DND-41 (cell line): ENCODE data around the gene KPNA1.

Source experiments
- ATAC-seq: fragments of 200-7000 bp; cut with Tn5 transposase; 3 replicates; pipeline ENCODE4 v1.9.1; 2021; ENCODE audit warnings: low read depth; ENCODE audit not compliant: insufficient read depth
- DNase-seq: peaks from one replicate; pipeline ENCODE4 v3.0.0-alpha.2; 2020
- H2AFZ ChIP-seq: 2 replicates; pipeline ENCODE4 v1.6.0; 2012; ENCODE audit warnings: low read depth, low read length
- H3K27ac ChIP-seq: 2 replicates; pipeline ENCODE4 v1.5.1; 2012; ENCODE audit warnings: low read length, inconsistent platforms
- H3K27me3 ChIP-seq: fragments of 200-600 bp; sonication (generic); 2 replicates; pipeline ENCODE4 v1.6.0; 2012; ENCODE audit warnings: low read length, mild to moderate bottlenecking, inconsistent platforms; ENCODE audit not compliant: insufficient read depth, poor library complexity
- H3K36me3 ChIP-seq: 2 replicates; pipeline ENCODE4 v1.5.1; 2012; ENCODE audit warnings: low read length, inconsistent platforms; ENCODE audit not compliant: insufficient read depth
- H3K4me1 ChIP-seq: 2 replicates; pipeline ENCODE4 v1.5.1; 2012; ENCODE audit warnings: mild to moderate bottlenecking, low read length; ENCODE audit not compliant: insufficient read depth
- H3K4me2 ChIP-seq: 2 replicates; pipeline ENCODE4 v1.6.0; 2012; ENCODE audit warnings: mild to moderate bottlenecking, moderate library complexity, low read length, inconsistent platforms; ENCODE audit not compliant: insufficient read depth
- H3K4me3 ChIP-seq, 2 experiments: fragments of 200-600 bp in 1 of 2; shearing (Covaris generic) in 1 of 2; 2 replicates each; pipeline ENCODE4 v1.5.1; 2012 to 2016; ENCODE audit warnings: inconsistent platforms in 2 of 2, low read length in 2 of 2, mild to moderate bottlenecking in 2 of 2, low read depth in 1 of 2, moderate library complexity in 1 of 2
- H3K79me2 ChIP-seq: 2 replicates; pipeline ENCODE4 v1.6.0; 2012; ENCODE audit warnings: low read length, inconsistent platforms; ENCODE audit not compliant: insufficient read depth
- H3K9ac ChIP-seq: 2 replicates; pipeline ENCODE4 v1.6.0; 2012; ENCODE audit warnings: low read depth, mild to moderate bottlenecking, inconsistent platforms, low read length, moderate library complexity
- H3K9me3 ChIP-seq: 2 replicates; pipeline ENCODE4 v1.5.1; 2012; ENCODE audit warnings: low read length, moderate library complexity, mild to moderate bottlenecking, inconsistent platforms; ENCODE audit not compliant: insufficient read depth, severe bottlenecking
- H4K20me1 ChIP-seq: 2 replicates; pipeline ENCODE4 v1.6.0; 2012; ENCODE audit warnings: low read length; ENCODE audit not compliant: insufficient read depth
- EZH2 ChIP-seq: IDR thresholded peaks from 3 replicates; pipeline ENCODE4 v1.6.1; 2012; ENCODE audit warnings: borderline replicate concordance, low read depth, mild to moderate bottlenecking, moderate library complexity, low read length, inconsistent platforms; ENCODE audit not compliant: severe bottlenecking
- TF ChIP-seq, protein P1 (sequence below): IDR thresholded peaks from 2 replicates; pipeline ENCODE4 v1.5.1; 2012; ENCODE audit warnings: borderline replicate concordance, low read length, moderate library complexity, mild to moderate bottlenecking; ENCODE audit not compliant: poor library complexity, severe bottlenecking; ENCODE audit errors: extremely low read depth

The KPNA1 gene

GRCh38 chr3:122415762-122416654, 98.7 kb downstream of the KPNA1 start, which contains the start of gene WDR5B:
TSS of gene WDR5B (minus strand) at chr3:122416062. CDS start at chr3:122415528, 534 bp downstream.
- H3K9ac ChIP-seq = peak within 1 kb of the TSS; percentile 66
- TF ChIP-seq, protein P1, sequence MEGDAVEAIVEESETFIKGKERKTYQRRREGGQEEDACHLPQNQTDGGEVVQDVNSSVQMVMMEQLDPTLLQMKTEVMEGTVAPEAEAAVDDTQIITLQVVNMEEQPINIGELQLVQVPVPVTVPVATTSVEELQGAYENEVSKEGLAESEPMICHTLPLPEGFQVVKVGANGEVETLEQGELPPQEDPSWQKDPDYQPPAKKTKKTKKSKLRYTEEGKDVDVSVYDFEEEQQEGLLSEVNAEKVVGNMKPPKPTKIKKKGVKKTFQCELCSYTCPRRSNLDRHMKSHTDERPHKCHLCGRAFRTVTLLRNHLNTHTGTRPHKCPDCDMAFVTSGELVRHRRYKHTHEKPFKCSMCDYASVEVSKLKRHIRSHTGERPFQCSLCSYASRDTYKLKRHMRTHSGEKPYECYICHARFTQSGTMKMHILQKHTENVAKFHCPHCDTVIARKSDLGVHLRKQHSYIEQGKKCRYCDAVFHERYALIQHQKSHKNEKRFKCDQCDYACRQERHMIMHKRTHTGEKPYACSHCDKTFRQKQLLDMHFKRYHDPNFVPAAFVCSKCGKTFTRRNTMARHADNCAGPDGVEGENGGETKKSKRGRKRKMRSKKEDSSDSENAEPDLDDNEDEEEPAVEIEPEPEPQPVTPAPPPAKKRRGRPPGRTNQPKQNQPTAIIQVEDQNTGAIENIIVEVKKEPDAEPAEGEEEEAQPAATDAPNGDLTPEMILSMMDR = peak; percentile 25
- TF ChIP-seq EZH2 = no peak
- peak within 1 kb of the TSS; percentile 55 to 70 for H3K4me3 ChIP-seq
- H3K4me1 ChIP-seq = peaks cover 42% of the 10 kb centered on the region
- DNase-seq (peak; percentile 97), ATAC-seq (peak; percentile 95)
- peak within 1 kb of the TSS; percentile 76 for H2AFZ ChIP-seq
- no peaks in the 10 kb centered on the region for H3K9me3 ChIP-seq
- peaks cover 63% of the 10 kb centered on the region for H3K79me2 ChIP-seq
- peak within 1 kb of the TSS; percentile 89 for H3K4me2 ChIP-seq
- H3K27ac ChIP-seq = peak within 1 kb of the TSS; percentile 91
- peaks cover 19% of the 10 kb centered on the region; the same call in 1 of the 2 replicates for H3K36me3 ChIP-seq
- no peaks in the 10 kb centered on the region; the same call in 1 of the 2 replicates for H4K20me1 ChIP-seq
- no peaks in the 10 kb centered on the region for H3K27me3 ChIP-seq

DNA sequence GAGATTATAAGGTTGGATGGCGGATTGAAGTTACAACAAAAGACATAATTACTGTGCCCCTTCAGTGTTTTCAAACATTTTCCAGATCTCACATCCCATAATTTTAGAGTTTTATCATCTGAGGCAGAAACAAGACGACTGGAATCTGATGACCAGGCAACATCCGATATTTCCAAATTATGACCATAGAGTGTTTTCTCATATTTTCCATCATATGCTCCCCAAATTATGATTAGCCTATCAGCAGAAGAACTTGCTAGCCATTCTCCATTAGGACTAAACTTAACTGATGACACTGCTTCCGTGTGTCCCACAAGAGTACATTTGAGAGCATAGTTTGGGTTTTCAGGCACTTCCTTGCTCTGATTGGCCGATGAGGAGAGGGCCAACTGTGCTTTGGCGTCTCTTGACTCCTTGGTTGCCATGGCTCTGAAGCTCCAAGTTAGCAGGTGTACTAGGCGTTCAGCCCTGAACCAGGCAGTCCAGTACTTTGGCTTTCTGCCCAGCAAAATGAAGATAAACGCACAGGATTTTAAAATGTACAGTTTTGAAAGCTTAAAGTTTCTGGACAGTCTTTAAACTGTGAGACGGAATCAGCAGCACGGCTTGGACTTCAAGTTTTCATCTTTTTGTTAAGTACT, 99.5 kb downstream of the KPNA1 start:
- Histone ChIP-seq H3K4me2 (peak overlapping the region; percentile 89), H3K4me3 (peak overlapping the region; percentile 55 to 70; a peak in 3 of 4 replicates), H4K20me1 (no peaks in the 10 kb centered on the region; the same call in 1 of the 2 replicates), H3K27me3 (no peaks in the 10 kb centered on the region), H3K36me3 (peaks cover 27% of the 10 kb centered on the region), H2AFZ (peak overlapping the region; percentile 76), H3K27ac (peak overlapping the region; percentile 91), H3K79me2 (peaks cover 58% of the 10 kb centered on the region), H3K4me1 (peaks cover 42% of the 10 kb centered on the region), H3K9ac (peak overlapping the region; percentile 66), H3K9me3 (no peaks in the 10 kb centered on the region)
- peak; percentile 34; the same call in 2 of the 3 replicates for ATAC-seq
- no peak for TF ChIP-seq EZH2
- TF ChIP-seq, protein P1 = no peak
- DNase-seq = peak; percentile 51

DNA sequence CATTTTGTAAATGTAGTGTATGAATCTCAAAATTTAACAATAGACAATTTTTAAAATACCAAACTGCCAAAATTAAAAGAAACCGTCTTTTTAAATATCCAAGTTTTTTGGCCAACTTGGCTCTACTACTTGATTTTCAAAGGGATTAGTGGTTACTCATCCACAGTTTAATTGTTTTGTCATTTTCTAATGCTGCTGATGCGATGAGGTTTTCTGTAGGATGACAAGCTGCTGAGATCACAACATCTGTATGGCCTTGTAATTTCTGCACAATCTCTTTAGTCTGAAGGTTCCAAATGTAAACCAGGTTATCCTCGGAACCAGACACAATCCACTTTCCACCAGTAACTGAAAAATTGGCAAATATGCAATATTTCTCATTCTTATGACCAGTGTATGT, 100.3 kb downstream of the KPNA1 start:
- ATAC-seq (no peak), DNase-seq (no peak)
- Histone ChIP-seq H2AFZ (no peak overlapping the region), H3K4me1 (peaks cover 42% of the 10 kb centered on the region), H3K27me3 (no peaks in the 10 kb centered on the region), H3K27ac (no peak overlapping the region), H3K9me3 (no peaks in the 10 kb centered on the region), H3K4me3 (0 out of 4 replicates have a peak overlapping the region, but pooled peaks of 1 of the 2 experiments have one; percentile 70), H4K20me1 (no peaks in the 10 kb centered on the region; the same call in 1 of the 2 replicates), H3K9ac (no peak overlapping the region), H3K36me3 (peaks cover 35% of the 10 kb centered on the region), H3K4me2 (peak overlapping the region; percentile 89; the same call in 1 of the 2 replicates), H3K79me2 (peaks cover 54% of the 10 kb centered on the region)
- TF ChIP-seq, protein P1 = no peak
- no peak for TF ChIP-seq EZH2
